NCI-H510A treated with DMSO at 0.1 percent for 48 hours (cell line): ENCODE data around the gene PRKCB.

Experiments used
- DNase-seq: peaks from one replicate; lab custom pipeline; 2025; lab: John Stamatoyannopoulos, UW

Gene PRKCB

DNA sequence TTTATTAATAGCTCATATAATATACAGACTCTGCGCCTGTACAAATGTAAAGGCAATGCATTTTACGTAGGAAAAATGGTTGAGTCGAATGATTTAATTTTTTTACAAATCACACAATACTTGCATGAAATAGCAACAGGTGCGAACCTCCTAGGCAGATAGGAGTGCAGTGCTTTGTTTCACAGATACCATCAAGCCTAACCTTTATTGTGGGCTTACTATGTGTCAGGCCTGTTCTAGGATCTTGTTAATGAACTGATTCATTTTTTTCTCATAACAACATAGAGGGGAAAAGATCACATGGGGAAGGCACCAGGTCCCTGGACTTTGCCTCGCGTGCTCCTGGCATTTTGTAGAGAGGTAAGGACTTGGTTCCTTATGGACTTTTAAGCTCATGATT lies 107.8 kb downstream of the PRKCB start:
- no peak for DNase-seq

DNA sequence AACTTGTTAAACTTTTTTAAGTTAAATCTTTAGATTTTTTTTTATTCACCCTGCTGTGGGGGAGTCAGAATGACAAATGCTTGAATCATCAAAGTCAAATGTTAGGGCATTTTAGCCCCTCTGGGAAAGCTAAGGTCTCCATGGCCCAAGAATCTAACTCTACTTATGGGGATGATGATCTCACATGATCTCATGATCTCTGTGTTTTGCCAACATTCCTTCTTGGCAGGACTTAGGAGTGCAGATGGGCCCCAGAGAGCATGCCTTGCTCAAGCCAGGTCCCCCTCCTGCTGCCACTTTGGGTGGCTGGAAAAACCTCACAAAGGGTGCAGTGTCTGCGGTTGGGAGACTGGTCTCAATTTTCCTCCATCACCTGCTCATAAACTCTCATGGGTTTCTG lies 108.6 kb downstream of the PRKCB start:
- no peak for DNase-seq

DNA sequence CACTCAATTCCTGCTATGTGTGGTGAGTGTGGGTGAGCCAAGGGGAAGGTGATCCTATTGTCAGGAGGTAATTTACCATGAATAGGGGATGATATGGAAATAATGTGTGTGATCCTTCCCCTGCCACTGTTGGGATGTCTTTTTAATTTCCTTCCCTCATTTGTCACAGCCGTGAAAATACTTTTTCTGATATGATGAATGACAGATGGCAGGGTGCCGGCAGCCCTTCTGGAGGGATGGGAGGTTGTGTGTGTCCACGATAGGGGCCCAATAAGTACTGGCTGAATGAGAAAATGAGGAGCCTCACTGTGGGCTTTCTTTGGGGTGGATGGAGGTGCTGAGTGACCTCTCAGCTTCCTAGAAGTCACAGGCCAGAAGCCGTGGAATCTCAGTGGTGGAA lies 109.5 kb downstream of the PRKCB start:
- DNase-seq = no peak

DNA sequence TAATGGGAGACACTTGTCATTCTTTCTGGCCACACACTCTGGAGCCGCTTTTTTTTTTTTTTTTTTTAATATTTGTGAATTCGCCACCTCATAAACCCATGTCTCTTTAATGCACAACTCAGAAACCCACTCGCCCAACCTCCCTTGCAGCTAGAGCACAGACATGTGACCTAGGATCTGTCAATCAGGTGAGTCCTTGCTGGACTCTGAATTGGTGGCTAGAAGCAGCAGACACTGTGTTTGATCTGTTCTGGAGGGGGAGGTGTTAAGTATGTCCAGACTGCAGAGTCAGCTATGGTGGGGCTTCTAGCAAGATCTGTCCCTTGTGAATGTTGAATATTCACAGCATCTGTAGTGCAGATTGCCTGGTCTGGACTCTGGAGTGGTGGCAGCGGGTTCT lies 112.1 kb downstream of the PRKCB start:
- no peak for DNase-seq

- no peak for DNase-seq
These were observed 113.2 kb downstream of the PRKCB start for GRCh38 chr16:23948949-23949411.

- DNase-seq = no peak
These were observed 114.0 kb downstream of the PRKCB start for GRCh38 chr16:23949630-23950290.

DNA sequence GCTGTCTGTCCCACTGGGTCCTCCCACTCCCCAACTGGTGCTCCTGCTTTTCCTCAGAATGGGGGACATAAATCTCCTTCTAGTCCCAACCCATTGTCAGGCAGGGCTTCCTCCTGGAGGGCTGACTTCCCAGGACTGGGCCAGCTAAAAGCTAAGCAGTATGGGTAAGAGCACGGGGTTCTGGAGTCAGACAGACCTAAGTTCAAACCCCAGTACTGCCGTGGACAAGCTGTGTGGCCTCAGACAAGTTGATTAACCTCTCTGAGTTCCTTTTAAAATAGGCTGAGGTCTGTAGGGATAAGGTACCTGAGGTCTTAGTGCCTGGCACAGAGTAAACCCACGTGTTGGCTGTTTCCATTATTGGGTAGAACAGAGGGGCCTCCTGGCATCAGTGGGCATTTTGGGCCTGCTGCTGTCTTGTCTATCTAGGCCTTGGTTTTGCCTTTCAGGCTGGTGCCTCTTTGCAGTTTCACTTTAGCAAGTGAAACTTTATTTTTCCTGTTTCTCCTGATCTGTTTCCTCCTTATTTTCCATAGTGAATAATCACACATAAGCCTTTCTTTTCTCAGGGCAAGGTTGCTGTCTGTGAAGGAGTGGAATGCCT lies 114.6 kb downstream of the PRKCB start:
- DNase-seq = no peak

GRCh38 chr16:23950898-23951297 lies 115.1 kb downstream of the PRKCB start:
- DNase-seq = no peak

DNA sequence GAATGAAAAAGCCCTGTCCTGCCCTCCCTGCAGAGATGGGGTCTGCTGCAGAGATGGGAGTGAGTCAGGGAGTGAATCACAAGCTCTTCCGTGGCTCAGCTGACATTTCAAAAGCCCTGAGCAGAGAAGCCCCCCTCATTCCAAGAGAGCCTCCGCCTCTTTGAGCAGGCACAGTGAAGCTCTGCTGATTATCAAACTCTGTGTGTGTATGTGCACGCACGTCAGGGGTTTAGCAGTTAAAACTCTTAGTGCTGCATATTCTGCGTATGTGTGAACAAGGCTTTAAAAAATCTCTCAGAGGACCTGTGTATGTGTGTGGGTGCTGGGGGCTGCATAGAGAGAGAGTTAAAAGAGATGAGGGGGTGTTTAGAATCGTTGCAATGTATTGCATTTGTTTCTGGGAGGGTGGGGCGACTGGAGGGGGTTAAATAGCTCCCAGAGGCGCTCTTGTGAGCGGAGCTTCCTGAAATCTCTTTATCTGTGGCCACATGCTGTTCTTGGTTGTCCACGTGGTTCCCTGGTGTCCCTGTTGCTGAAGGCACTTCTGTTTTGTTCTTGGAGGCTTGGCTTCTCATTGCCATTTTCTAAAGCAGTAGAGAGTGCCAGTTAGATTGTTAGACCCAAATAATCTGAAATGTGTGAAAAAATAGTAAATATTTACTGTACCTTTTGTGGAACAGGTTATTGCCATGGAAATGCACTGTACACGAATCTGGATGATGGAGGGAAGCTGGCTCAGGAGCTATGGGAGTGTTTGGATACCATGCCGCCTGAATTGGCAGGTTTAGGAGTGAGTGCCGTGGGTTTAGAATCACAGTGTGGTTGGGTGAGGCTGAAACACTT lies 116.6 kb downstream of the PRKCB start:
- no peak for DNase-seq

- no peak for DNase-seq
These were observed 117.2 kb downstream of the PRKCB start for GRCh38 chr16:23952971-23953300.

DNA sequence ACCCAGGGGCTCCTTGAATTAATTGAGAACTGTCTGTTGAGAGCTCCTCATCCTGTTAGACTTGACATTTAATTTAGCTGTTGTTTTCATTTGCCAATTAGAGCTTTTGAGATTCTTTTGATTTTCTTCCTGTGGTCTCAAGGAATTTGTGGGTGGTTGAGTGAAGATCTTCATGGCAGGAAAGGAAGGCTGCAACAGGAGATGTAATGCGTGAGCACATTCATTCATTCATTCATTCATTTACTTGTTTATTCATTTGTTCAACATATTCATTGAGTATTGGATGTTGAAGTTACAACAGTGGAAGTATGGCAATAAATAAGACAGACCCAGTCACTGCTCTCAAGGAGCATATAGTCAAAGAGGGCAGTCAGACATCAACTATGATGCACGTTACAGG lies 117.7 kb downstream of the PRKCB start:
- no peak for DNase-seq

GRCh38 chr16:23955088-23955487 lies 119.3 kb downstream of the PRKCB start:
- no peak for DNase-seq

DNA sequence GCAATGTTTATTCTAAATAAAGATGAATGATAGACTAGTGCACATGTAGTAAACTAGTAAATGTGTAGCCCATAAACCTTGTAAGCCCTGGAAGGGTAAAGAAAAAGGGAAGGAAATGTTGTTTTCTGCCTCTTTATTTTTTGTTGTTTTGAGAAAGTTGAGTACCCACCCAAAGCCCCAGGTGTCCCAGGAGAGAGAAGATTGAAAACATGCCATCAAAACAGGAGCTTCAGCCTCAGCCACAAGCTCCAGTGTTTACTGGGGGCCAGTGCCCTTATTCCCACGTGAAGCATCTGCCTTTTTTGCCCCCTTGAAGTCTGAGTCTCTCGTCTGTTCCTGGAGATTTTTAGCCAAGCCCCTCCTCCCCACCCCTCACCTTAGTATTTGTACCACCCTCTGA lies 121.5 kb downstream of the PRKCB start:
- no peak for DNase-seq

- DNase-seq = no peak
These were observed 123.4 kb downstream of the PRKCB start for GRCh38 chr16:23959072-23959751.

GRCh38 chr16:23959752-23960072 lies 123.9 kb downstream of the PRKCB start:
- no peak for DNase-seq

DNA sequence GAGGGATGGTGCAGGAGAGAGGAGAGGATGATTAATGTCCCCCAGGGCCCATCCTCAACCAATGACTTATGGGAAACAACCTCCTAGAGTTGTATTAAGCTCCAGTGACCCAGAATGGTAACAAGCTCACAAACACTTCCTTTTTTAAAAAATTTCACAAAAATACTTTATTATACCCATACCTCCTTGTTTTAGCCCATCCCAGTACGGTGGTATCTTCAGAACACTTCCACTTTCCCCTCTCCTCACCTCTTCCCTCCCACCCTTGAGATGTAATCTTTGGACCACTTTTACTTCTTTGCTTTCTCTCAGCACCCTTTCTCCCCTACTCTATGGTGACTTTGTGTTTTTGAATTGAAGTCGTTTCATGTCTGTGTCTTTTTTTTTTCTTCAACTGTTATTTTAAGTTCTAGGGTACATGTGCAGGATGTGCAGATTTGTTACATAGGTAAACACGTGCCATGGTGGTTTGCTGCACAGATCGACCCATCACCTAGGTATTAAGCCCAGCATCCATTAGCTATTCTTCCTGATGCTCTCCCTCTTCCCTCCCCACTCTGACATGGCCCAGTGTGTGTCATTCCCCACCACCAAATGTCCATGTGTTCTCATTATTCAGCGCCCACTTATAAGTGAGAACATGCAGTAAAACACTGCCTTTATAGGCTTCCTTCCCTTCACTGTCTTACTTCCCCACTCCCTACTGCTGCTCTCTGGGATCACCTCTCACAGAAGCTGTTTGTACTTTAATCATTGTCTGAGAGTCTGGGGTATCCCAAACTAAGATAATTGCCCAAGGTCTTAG lies 124.5 kb downstream of the PRKCB start:
- no peak for DNase-seq

DNA sequence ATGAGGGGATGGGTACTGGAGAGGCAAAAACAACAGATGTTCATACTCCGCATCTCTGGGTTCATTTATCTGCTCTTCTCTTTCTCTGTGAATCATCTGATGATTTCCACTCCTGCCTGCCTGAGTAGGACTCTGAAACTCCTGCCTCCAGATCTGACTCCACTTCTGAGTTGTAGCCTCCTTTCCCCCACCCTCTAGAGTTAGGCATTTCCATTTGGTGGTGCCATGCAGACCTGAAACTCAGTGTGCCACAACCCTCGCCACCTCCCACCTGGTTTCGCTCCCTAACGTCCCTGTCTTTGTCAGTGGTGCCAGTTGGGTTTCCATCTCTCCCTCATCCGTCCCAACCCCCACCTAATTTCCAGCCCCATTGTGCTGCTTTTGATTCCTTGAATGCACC lies 126.2 kb downstream of the PRKCB start:
- DNase-seq = no peak

GRCh38 chr16:23964136-23964535 lies 128.4 kb downstream of the PRKCB start:
- DNase-seq = no peak

DNA sequence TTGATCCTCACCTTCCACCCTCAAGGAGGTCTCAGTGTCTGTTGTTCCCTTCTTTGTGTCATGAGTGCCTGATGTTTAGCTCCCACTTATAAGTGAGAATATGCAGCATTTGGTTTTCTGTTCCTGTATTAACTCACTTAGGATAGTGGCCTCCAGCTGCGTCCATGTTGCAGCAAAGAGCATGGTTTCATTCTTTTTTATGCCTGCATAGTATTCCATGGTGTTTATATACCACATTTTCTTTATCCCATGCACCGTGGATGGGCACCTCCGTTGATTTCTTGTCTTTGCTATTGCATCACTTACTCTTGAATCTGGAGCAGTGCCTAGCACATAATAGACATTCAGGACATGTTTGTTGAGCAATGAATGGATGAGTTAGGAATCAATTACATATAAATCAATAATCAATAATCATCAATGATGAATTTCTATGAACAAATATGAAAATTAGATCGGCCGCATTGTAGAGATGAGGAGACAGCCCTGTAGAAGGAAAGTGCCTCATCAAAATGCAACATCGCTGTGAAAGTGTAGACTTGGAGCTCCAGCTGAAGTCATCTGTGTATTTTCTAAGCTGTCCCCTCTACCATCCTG lies 129.5 kb downstream of the PRKCB start:
- no peak for DNase-seq

GRCh38 chr16:23966597-23967394 lies 131.0 kb downstream of the PRKCB start:
- DNase-seq = no peak

GRCh38 chr16:23967775-23968174 lies 132.0 kb downstream of the PRKCB start:
- no peak for DNase-seq
